A549 (cell line): ENCODE measurements around the gene NOP9. TPM values are rescaled to one million over a fixed set of nuclear protein-coding genes. Genes with fewer than 3 reads are reported as not detected.

Experiments
- ATAC-seq, 2 experiments: fragments of 200-7000 bp in 1 of 2; fragments of >200 bp in 1 of 2; cut with Nextera tagmentation in 1 of 2; cut with Tn5 transposase in 1 of 2; 3 replicates each; pipeline versions ENCODE4 v1.8.0 to v1.9.1; 2018 to 2020; ENCODE audit warnings: mild to moderate bottlenecking in 1 of 2, moderate library complexity in 1 of 2
- CTCF ChIA-PET: fragments of 300-600 bp; sonication (Branson Sonifier 250); formaldehyde crosslinking; extraction: SDS; loops from one replicate; lab custom pipeline; 2021; ENCODE audit warnings: antibody characterized with exemption, inconsistent platforms; lab: Yijun Ruan, JAX
- POLR2A ChIA-PET: fragments of 350-600 bp; formaldehyde crosslinking; extraction: SDS; loops from one replicate; lab custom pipeline; 2021; ENCODE audit warnings: antibody characterized with exemption, inconsistent platforms; lab: Yijun Ruan, JAX
- DNase-seq, 2 experiments: peaks; one replicate each; pipeline versions ENCODE4 v3.0.0 to v3.0.0-alpha.2; 2011 to 2016; ENCODE audit warnings: low read depth in 1 of 2, low spot score in 1 of 2
- FAIRE-seq: peaks from 2 replicates; lab custom pipeline; 2011; peaks lifted over from hg19 to GRCh38; lab: Jason Lieb, UNC
- H3K27ac ChIP-seq, 2 experiments: fragments of >200 bp; sonication (Bioruptor Twin); formaldehyde crosslinking; 3 replicates each; pipeline ENCODE4 v1.5.1; 2016 to 2017
- H3K4me1 ChIP-seq: fragments of >200 bp; sonication (Bioruptor Twin); formaldehyde crosslinking; 3 replicates; pipeline ENCODE4 v1.6.1; 2016
- H3K4me2 ChIP-seq: fragments of >200 bp; sonication (Bioruptor Twin); formaldehyde crosslinking; 3 replicates; pipeline ENCODE4 v1.6.1; 2016
- H3K4me3 ChIP-seq: fragments of >200 bp; sonication (Bioruptor Twin); formaldehyde crosslinking; 3 replicates; pipeline ENCODE4 v1.5.1; 2016
- H3K9me3 ChIP-seq: fragments of >200 bp; sonication (Bioruptor Twin); formaldehyde crosslinking; 3 replicates; pipeline ENCODE4 v1.6.1; 2016
- CBX2 ChIP-seq: fragments of 200-600 bp; sonication (generic); IDR thresholded peaks from 2 replicates; pipeline ENCODE4 v1.6.1; 2016; ENCODE audit warnings: low read depth, mild to moderate bottlenecking, borderline replicate concordance
- EHF ChIP-seq: fragments of 250-450 bp; sonication (Bioruptor Pico); IDR thresholded peaks from 2 replicates; pipeline ENCODE4 v1.5.0; 2020; ENCODE audit warnings: mild to moderate bottlenecking
- FOXS1 ChIP-seq: fragments of 250-450 bp; sonication (Bioruptor Pico); IDR thresholded peaks from 2 replicates; pipeline ENCODE4 v1.5.0; 2020; ENCODE audit warnings: mild to moderate bottlenecking, moderate library complexity
- HEYL ChIP-seq: fragments of 250-450 bp; sonication (Bioruptor Pico); IDR thresholded peaks from 2 replicates; pipeline ENCODE4 v1.8.0; 2021; ENCODE audit warnings: mild to moderate bottlenecking, moderate library complexity
- HOXA7 ChIP-seq: fragments of 250-450 bp; sonication (Bioruptor Pico); IDR thresholded peaks from 2 replicates; pipeline ENCODE4 v1.5.0; 2020; ENCODE audit warnings: mild to moderate bottlenecking, moderate library complexity
- HOXB5 ChIP-seq: fragments of 250-450 bp; sonication (Bioruptor Pico); IDR thresholded peaks from 2 replicates; pipeline ENCODE4 v1.5.0; 2020; ENCODE audit warnings: mild to moderate bottlenecking, moderate library complexity
- JUN ChIP-seq, 2 experiments: fragments of >200 bp; sonication (Bioruptor Twin); formaldehyde crosslinking; IDR thresholded peaks; 2 replicates in 1 of 2; 3 replicates in 1 of 2; pipeline ENCODE4 v1.6.1; 2016 to 2017
- JUNB ChIP-seq: fragments of >200 bp; sonication (Bioruptor Twin); formaldehyde crosslinking; IDR thresholded peaks from 2 replicates; pipeline ENCODE4 v1.6.1; 2016
- KDM1A ChIP-seq: fragments of 200-600 bp; sonication (generic); IDR thresholded peaks from 2 replicates; pipeline ENCODE4 v1.6.1; 2016; ENCODE audit warnings: low read depth, mild to moderate bottlenecking
- MAFK ChIP-seq: fragments of 450-650 bp; IDR thresholded peaks from 2 replicates; pipeline ENCODE4 v1.6.1; 2014; ENCODE audit not compliant: partially characterized antibody
- NFE2L2 ChIP-seq: fragments of 150-350 bp; conservative IDR thresholded peaks from 2 replicates; pipeline ENCODE4 v1.6.1; 2014; ENCODE audit warnings: low read length
- PBX3 ChIP-seq: IDR thresholded peaks from 2 replicates; pipeline ENCODE4 v1.6.1; 2012
- RAD21 ChIP-seq, 2 experiments: fragments of >200 bp in 1 of 2; sonication (Bioruptor Twin) in 1 of 2; formaldehyde crosslinking in 1 of 2; IDR thresholded peaks in 1 of 2; conservative IDR thresholded peaks in 1 of 2; 2 replicates in 1 of 2; 3 replicates in 1 of 2; pipeline ENCODE4 v1.6.1; 2012 to 2018; ENCODE audit warnings: inconsistent platforms in 1 of 2
- RCOR1 ChIP-seq: fragments of 150-350 bp; IDR thresholded peaks from 2 replicates; pipeline ENCODE4 v1.6.1; 2014; ENCODE audit warnings: antibody characterized with exemption, low read length, low read depth
- RNF2 ChIP-seq: fragments of 200-600 bp; sonication (generic); IDR thresholded peaks from 2 replicates; pipeline ENCODE4 v1.6.1; 2016; ENCODE audit warnings: low read depth, mild to moderate bottlenecking, antibody characterized with exemption, moderate library complexity, borderline replicate concordance
- SMC3 ChIP-seq: fragments of >200 bp; sonication (Bioruptor Twin); formaldehyde crosslinking; IDR thresholded peaks from 3 replicates; pipeline ENCODE4 v1.6.1; 2018; ENCODE audit warnings: inconsistent platforms
- TFCP2L1 ChIP-seq: fragments of 250-450 bp; sonication (Bioruptor Pico); IDR thresholded peaks from 2 replicates; pipeline ENCODE4 v1.5.0; 2021; ENCODE audit warnings: mild to moderate bottlenecking
- TP53 ChIP-seq: fragments of 250-450 bp; sonication (Bioruptor Pico); IDR thresholded peaks from 2 replicates; pipeline ENCODE4 v1.5.0; 2021; ENCODE audit warnings: mild to moderate bottlenecking, moderate library complexity
- ZC3H11A ChIP-seq: fragments of 450-650 bp; IDR thresholded peaks from 2 replicates; pipeline ENCODE4 v1.6.1; 2014; ENCODE audit warnings: antibody characterized with exemption, mild to moderate bottlenecking
- ZSCAN20 ChIP-seq: fragments of 250-450 bp; sonication (Bioruptor Pico); IDR thresholded peaks from 2 replicates; pipeline ENCODE4 v1.8.0; 2022; ENCODE audit warnings: mild to moderate bottlenecking, moderate library complexity
- WGBS: methylation state at CpG from one replicate; pipeline ENCODE4 v1.1.6; 2017; ENCODE audit errors: missing lambda C conversion rate; 5-methylcytosine and 5-hydroxymethylcytosine counted together
- polyA plus RNA-seq, 4 experiments: library from polyadenylated mRNA; depleted of rRNA in 3 of 4; stranded (reverse); fragments of >200 nt; fragmentation: RNase III in 1 of 4; extraction: RNeasy Plus Mini Kit Qiagen cat#74134 plus additional on column Dnase treatment in 1 of 4; gene quantifications; 2 replicates in 3 of 4; 3 replicates in 1 of 4; pipeline ENCODE4 v1.2.3, GENCODE V29; 2011 to 2017
- TF ChIP-seq, protein P1 (sequence below): fragments of 150-350 bp; IDR thresholded peaks from 2 replicates; pipeline ENCODE4 v1.6.1; 2014; ENCODE audit warnings: low read depth, mild to moderate bottlenecking, low read length
- TF ChIP-seq, protein P2 (sequence below): fragments of 250-450 bp; sonication (Bioruptor Pico); IDR thresholded peaks from 2 replicates; pipeline ENCODE4 v1.5.0; 2020; ENCODE audit warnings: low read depth, mild to moderate bottlenecking, moderate library complexity
- TF ChIP-seq, protein P3 (sequence below): IDR thresholded peaks from 2 replicates; pipeline ENCODE4 v1.6.1; 2012; ENCODE audit warnings: low read depth, borderline replicate concordance

Gene NOP9
- polyA plus RNA-seq, 2 of the 4 experiments (the other 2 are of a cell fraction) = 16.5 to 24.5 TPM

DNA sequence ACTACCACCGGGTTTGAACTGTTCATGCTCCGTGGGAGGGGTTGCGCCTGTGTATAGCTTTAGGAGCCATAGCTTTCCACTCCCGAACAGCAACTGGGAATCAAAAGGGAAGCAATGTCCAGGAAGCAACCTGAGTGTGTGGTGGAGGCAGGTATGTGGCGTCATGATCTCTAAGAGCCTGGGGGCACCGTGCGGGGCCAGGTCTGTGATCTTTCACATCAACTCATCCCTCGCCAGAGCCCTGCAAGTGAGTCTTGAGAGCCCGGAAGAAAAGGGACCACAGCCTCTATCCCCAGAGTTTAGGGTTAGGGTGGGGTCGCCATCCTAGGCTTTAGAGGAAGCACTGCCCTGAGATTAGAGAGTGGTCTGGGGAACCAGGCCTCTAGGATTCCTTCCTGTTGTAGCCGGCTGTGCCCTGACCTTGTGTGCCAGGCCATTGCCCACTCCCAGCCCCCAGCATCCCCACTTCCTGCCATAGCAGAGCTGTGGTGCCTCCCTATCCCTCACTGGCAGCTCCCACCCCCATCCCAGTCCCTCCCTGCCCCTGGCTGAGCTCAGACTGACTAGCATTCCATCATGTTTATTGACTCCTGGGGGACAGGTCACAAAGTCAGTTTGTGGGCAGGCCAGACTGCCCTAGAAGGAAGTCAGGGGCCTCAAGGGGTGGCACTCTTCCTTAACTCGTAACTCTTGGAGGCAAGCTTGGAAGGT, 36.0 kb downstream of the NOP9 start:
- 82% methylated on average over 12 of the region's 12 CpGs for WGBS
- H3K9me3 ChIP-seq = no peaks in the 10 kb centered on the region
- no peak overlapping the region for H3K4me3 ChIP-seq
- ChIA-PET POLR2A (interaction anchor here (1.5 kb wide), 1 partner anchor 94 kb away, joined by 6 read pairs; the partner anchor contains the start of genes CBLN3 and KHNYN), CTCF (interaction anchor here (1.0 to 46.6 kb wide), 8 partner anchors 9 to 105 kb away, joined by 3 to 1142 read pairs (median 23); partner anchors contain the start of genes CBLN3, CIDEB, KHNYN and SDR39U1)
- ATAC-seq = no peak
- no peak for DNase-seq
- no peak for FAIRE-seq
- no peak overlapping the region for H3K27ac ChIP-seq
- peaks cover 3% of the 10 kb centered on the region; the same call in 1 of the 3 replicates for H3K4me1 ChIP-seq
- no peak overlapping the region for H3K4me2 ChIP-seq
- TF ChIP-seq SMC3 (no peak), JUN (IDR thresholded peaks at IDR 0.05) (no peak), MAFK (no peak), NFE2L2 (no peak), CBX2 (no peak)
- TF ChIP-seq, protein P1, sequence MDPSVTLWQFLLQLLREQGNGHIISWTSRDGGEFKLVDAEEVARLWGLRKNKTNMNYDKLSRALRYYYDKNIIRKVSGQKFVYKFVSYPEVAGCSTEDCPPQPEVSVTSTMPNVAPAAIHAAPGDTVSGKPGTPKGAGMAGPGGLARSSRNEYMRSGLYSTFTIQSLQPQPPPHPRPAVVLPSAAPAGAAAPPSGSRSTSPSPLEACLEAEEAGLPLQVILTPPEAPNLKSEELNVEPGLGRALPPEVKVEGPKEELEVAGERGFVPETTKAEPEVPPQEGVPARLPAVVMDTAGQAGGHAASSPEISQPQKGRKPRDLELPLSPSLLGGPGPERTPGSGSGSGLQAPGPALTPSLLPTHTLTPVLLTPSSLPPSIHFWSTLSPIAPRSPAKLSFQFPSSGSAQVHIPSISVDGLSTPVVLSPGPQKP = no peak
- TF ChIP-seq, all 56 proteins: peak for 0

GRCh38 chr14:24337144-24337823, 37.6 kb downstream of the NOP9 start:
- H3K4me2 ChIP-seq = no peak overlapping the region
- H3K27ac ChIP-seq = no peak overlapping the region
- TF ChIP-seq RAD21 (conservative IDR thresholded peaks at IDR 0.05 in 1 of 2, IDR thresholded peaks at IDR 0.05 in 1 of 2) (no peak), TP53 (CRISPR knock-in tag) (no peak), EHF (CRISPR knock-in tag) (no peak), HEYL (no peak), PBX3 (no peak), ZSCAN20 (CRISPR knock-in tag) (no peak), TFCP2L1 (CRISPR knock-in tag) (no peak), ZC3H11A (no peak), KDM1A (no peak), FOXS1 (CRISPR knock-in tag) (no peak), JUNB (no peak), RNF2 (no peak), RCOR1 (no peak), NFE2L2 (no peak), HOXB5 (CRISPR knock-in tag) (no peak), HOXA7 (no peak), MAFK (no peak)
- TF ChIP-seq, protein P2, sequence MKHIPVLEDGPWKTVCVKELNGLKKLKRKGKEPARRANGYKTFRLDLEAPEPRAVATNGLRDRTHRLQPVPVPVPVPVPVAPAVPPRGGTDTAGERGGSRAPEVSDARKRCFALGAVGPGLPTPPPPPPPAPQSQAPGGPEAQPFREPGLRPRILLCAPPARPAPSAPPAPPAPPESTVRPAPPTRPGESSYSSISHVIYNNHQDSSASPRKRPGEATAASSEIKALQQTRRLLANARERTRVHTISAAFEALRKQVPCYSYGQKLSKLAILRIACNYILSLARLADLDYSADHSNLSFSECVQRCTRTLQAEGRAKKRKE (CRISPR knock-in tag) = no peak
- TF ChIP-seq, protein P3, sequence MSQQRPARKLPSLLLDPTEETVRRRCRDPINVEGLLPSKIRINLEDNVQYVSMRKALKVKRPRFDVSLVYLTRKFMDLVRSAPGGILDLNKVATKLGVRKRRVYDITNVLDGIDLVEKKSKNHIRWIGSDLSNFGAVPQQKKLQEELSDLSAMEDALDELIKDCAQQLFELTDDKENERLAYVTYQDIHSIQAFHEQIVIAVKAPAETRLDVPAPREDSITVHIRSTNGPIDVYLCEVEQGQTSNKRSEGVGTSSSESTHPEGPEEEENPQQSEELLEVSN = no peak
- TF ChIP-seq, protein P1 = no peak
- peaks cover 3% of the 10 kb centered on the region; the same call in 1 of the 3 replicates for H3K4me1 ChIP-seq
- no peaks in the 10 kb centered on the region for H3K9me3 ChIP-seq
- FAIRE-seq (no peak), DNase-seq (no peak), ATAC-seq (no peak)
- no peak overlapping the region for H3K4me3 ChIP-seq
- CTCF ChIA-PET = interaction anchor here (1.2 to 46.6 kb wide), 7 partner anchors 10 to 93 kb away, joined by 4 to 1142 read pairs (median 8); partner anchors contain the start of genes CBLN3, CIDEB and KHNYN
- POLR2A ChIA-PET = interaction anchor here (1.3 kb wide), 1 partner anchor 94 kb away, joined by 4 read pairs; no protein-coding TSS in a partner anchor
- WGBS = 34% methylated on average over 7 of the region's 7 CpGs
